ENCODE measurements around the gene ABLIM2.
A peak's percentile ranks its signal among the peaks of the same experiment; 100 is the strongest.

ABLIM2 gene

GRCh38 chr4:8117278-8117682, 41.3 kb downstream of the ABLIM2 start:
- DNase-seq, result peak in 2 of 5 donors; percentile 21 to 23

- no peak for DNase-seq
Measured at GRCh38 chr4:8115916-8116315, 42.7 kb downstream of the ABLIM2 start.

- DNase-seq, result no peak
Measured at GRCh38 chr4:8115203-8115520, 43.5 kb downstream of the ABLIM2 start.

DNA sequence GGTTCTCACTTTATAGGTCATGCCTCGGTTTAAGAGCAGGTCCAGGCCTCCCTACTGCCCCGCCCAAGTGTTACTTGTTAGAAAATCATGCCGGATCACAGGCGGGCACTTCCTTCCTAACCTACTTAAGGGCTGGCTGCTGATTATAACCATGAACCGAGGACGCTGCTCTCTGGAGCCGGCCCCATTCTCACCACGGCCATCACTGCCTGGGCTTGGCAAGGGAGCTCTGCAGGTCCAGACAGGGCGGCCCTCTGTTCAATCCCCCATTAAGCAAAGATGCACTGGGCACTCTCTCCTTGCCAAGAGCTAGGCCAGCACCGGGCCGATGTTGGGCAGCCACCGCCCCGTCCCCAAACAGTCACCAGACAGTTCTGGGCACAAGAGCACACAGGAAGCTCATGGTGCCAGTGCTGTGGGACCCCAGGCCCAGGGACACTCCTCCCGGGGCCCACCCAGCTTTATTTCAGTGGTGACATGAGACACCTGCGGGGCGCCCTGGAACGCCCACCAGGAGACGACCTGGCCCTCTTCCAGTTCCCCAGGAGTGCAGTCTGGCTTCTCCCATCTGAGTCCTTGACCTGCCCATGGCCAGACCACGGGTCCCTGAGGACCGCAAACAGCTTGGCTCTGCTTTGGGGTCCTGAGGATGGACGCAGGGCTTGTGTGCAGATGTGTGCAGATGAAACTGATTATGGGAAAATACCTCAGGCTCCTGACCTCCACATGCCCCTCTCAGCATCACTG, 44.0 kb downstream of the ABLIM2 start:
- DNase-seq, result no peak

- DNase-seq, result no peak
Measured at GRCh38 chr4:8113611-8114377, 44.8 kb downstream of the ABLIM2 start.

DNA sequence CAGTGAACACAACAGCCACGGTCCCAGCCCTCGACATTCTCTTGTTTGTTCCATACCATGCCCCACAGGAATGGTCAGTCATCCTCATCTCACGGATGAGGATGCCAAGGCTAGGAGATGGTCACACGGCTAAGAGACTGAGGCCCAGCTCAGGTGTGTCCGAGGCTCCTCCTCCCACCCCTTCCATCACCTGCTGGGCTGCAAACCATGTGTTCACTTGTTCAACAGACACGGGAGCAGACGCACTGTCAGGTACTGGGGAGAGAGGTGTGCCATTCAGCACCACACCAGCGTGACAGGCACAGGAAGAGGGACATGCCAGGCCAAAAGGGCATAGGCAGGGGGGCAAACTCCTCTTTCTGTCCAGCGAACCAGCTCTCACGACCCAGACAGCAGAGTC, 45.9 kb downstream of the ABLIM2 start:
- no peak for DNase-seq

- DNase-seq, result no peak
Measured at GRCh38 chr4:8112036-8112576, 46.5 kb downstream of the ABLIM2 start.

GRCh38 chr4:8110071-8110986, 48.3 kb downstream of the ABLIM2 start:
- DNase-seq, result no peak

DNA sequence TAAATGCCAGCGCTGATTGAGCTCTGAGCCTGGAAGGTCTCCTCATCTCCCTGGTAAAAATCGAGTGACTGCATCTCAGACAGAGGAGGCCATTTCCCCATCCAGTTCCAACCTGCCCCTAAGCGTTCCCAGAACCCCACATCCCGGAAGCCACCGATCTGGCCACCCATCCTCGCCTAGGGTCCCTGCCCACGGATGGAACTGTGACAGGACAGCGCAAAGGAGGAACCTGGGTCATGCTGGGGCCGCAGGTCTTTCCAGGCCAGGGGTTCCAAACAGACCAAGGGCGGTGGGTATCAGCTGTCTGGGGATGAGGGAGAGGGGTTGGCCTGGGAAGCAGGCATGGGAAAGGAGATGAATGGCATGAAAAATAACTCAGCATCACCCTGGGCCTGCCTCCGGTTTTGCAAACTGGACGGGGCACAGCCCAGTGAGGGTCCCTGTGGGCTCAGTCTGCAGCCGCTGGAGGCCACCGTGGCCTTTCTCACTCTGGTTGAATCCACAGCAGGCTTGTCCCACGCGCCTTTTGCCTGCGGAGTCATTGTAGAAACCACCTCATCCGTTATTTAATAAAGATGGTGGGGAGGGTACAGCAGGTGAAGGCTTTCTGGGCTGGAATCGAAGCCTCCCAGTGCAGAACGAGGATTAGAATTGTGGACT, 49.1 kb downstream of the ABLIM2 start:
- no peak for DNase-seq

DNA sequence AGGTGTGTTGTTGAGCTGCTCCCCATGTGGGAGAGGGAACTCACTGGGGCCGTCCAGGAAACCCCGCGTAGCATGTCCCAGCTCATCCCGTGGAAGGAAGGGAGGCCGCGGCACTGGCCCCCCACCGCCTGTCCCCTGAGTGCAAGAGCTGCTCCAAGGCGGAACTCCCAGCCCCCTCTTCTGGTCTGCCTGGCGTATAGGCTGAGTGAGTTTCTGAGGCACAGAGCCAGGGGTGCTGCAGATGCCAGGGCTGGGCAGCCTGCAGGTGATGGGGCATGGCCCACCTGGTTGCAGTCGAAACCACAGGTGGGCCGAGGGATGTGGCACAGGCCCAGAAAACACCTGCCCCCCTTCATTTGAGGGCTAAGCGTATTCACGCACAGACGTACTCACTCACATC, 49.6 kb downstream of the ABLIM2 start:
- DNase-seq, result no peak

DNA sequence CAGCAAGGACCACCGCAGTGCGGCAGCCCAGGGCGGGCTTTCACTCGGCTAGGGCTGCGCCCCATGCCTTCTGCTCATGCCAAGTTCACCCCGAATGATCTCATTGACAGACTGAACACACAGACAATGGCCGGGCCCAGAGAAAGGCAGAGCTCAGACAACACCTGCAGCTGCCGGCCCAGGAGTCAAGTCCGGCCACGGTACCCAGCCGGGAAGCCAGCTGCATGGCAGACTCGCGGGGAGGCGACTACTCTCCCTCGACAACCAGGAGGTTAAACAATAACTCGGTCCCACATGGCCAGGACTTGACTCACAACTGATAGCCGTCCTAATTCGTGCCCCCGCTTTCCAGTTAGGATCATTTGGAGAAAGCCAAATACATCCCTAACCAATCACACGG, 50.4 kb downstream of the ABLIM2 start:
- DNase-seq, result no peak

DNA sequence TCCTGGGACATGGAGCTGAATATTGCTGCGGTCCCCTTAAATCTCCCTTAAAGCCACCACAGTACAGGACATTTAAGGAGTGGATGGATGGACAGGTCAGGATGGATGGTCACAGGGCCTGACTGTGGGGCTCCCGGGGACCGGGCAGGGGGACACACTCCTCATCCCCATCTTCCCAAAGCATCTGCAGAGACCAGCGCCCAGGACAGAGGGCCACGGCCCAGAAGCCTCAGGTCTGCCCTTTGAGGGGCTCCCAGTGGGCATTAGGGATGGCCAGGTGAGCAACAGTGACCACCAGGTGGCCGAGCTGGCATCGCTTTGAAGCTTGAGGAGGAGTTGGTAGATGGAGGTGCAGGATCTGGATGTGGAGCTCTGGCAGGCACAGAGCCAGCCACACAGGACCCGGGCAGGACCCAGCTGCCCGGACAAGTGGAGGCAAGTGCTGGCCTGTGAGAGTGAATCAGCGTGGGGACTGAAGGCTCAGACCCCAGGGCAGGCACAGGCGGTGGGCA, 51.4 kb downstream of the ABLIM2 start:
- DNase-seq, result no peak

DNA sequence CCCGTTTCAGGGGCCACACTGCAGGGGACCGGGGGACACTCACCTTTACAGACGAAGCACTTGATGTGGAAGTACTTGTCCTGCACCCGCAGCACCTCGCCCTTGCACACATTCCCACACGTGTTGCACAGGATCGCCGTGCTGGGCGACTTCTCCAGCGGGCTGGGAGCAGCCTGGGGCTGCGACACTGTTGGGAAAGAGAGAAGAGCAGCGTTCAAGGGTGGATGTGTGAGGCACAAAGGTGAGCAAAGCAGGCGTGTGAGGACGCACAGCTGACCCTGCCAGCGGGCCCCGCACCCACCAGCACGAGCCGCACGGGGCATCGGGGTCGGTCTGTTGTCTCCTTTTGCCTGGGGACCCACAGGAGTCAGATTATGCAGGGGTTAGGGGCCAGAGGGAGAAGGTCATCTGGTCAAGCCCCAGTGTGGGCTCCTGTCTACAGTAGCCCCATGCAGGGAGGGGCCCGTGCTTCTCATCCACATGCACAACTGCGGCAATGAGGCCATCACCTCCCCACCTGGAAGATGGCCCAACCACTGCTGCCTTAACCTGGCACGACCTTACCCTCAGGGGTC, 52.1 kb downstream of the ABLIM2 start:
- DNase-seq, result no peak

DNA sequence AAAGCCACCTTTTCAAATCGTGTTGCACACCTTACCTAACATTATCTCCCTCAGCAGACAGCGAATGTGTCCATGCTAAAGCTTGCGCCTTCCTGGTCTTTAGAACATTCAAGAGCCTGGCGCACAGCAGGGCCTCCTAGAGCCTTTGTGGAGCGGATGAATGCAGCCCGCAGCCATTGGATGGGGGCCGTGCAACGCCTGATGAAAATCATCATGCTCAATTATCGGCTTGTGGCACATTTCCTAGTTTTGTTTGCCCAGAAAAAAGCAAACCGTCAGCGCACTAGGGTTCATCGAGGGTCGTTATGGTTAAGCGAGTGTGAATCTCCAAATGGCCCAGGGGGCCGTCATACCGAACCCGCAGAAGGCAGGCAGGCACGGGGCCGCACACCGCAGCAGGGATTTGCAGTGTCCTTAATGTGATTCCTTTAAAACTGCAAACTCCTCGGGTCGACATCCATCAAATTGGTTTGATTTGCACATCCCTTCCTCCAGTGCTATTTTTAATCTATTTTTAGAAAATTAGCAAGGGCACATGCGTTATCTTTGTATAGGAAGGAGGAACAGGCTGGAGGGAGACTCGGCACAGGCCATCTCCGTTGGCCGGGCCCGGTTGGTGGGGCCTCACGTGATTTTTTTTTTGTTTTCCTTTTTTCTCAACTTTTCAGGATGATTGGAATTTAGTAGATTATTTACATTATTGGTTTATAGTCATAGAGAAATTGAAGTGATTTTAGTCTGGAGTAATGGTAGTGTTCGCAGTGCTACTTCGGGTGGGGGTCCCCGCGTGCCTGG, 53.1 kb downstream of the ABLIM2 start:
- DNase-seq, result no peak

- no peak for DNase-seq
Measured at GRCh38 chr4:8104491-8105305, 53.9 kb downstream of the ABLIM2 start.

GRCh38 chr4:8103421-8104390, 54.9 kb downstream of the ABLIM2 start:
- DNase-seq, result no peak

DNA sequence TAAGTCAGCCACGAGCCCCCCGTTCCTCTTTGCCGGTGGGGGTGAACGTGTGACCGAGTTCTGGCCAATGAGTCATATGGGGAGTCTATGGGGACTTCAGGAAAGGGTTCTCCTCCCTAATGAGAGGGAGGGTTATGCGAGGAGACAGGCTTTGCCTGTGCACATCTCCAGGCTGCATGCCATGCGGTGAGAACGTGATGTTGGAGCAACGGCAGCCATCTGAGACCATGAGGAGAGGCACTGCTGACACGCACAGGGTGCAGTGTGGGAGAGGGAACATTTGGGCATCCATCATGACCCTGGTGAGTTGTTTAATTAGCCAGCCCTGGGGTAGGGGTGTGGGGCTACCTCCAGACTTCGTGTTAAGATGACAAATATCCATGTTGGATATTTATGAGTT, 55.8 kb downstream of the ABLIM2 start:
- DNase-seq, result no peak

DNA sequence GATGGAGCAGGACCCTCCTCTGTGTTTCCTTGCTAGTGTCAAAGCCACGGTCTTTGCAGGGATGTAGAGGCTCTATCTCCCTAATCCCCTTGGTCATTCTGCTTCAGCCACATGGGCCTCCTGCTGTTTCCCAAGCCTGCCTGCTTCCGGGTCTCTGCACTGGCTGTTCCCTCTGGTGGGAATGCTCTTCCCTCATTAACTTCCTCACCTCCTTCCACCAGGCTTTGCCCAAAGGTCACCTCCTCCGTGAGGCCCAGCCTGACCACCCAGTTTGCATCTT, 56.6 kb downstream of the ABLIM2 start:
- DNase-seq, result no peak
